C1 segment of cervical spinal cord (tissue), 14 donors: ENCODE results near the gene ZNF778.

Experiments used
- DNase-seq, 14 donors: peaks; one replicate each; lab custom pipeline; 2025; lab: John Stamatoyannopoulos, UW

Gene ZNF778

DNA sequence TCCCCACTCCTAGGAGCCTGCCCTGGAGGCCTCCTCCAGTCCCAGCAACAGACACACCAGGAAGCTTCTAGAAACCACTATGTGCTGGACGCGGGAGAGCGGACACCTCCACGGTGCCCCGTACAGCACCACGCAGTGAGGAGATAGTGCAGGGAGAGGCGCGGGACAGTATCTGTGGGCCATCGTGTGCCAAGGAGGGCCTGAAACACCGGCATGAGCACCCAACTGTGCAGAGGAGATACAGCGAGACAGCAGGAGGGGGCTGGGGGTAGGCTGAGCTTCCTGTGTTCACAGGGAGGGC is 57.7 kb downstream of the ZNF778 start:
- DNase-seq: no peak

DNA sequence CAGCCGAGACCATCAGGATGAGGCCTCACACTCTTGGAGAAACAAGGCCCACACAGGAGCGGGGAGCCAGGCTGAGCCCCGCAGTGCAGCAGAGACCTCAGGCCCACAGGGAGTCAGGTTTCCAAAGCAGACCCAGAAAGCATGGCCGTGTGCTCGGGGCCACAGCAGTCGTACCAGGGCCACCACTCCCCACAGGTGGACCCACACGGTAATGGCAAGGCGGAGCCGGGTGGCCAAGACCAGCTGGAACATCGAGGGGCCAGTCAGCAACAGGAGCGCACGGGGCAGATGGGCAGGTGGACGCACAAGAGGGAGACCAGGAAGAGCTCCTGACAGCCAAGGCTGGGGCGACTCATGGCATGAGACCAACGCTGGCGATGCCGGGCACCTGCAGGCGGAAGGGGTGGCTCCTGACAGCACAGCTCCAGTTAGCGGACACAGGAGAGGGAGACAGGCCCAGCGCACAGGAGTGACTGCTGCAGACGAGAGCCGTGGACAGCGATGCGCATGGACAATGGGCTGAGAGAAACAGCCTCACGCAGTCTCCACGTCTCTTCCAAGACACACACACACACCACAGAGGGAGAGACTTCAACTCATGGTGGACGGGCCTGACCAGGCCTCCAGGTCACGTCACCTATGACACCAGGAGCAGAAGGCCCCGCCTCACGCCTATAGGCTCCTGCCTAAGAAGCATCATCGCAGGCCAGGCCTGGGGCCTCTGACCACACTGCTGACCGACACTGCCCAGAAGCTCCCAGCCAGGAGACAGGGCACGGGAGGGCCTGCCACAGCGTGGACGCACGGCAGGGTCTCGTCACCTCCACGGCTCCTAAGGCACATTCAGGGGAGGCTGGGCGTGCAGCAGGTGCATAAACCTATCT is 58.6 kb downstream of the ZNF778 start:
- DNase-seq: peak in 1 of 14 donors; percentile 60

DNA sequence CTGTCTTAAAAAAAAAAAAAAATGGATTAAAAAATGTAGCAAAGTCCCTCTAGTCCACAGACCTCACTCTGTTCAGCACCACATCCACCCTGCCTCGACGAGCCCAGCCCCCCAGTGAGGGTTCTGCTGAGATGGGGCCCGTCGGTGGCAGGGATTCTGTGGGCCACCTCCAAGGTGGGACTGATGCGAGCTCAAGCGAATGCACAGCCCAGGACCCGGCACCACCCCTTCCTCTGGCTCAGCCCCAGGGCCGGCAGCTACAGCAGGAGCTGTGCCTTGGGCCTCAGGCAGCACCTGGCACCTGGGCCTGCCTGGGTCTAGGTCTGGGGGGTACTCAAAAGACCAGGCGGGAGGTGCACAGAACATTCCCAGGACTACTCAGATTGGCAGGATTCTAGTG is 59.5 kb downstream of the ZNF778 start:
- no peak for DNase-seq

DNA sequence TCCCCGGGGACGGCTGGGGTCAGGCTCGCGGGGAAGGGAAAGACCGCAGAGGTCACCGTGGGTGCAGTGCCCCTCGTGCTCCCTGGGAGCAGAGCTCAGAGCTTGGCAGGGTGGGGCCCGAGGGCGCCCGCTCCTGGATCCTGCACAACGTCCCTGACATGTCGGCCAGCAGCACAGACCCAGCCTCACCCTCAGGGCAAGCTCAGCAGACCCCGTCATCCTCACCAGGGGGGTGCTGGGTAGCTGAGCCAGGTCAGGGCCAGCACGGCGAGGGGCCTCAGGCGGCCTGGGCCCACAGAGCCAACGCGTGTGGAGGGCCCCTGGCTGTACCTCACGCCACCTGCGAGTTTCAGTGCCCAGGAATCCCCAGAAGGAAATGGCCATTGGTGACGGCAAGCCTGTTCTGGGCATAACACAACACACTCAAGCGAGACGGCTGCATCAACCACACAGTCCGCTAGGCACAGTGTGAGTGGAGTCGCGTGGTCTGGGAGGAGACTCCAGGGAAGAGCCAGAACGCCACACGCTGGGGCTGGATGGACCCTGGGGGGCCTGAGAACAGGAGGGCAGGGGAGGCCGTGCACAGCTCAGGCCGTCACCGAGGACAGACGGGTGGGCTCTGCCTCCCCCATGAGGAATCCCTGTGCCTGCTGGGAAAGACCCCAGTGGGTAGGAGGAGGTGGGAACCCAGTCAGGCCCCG is 60.3 kb downstream of the ZNF778 start:
- DNase-seq: no peak

DNA sequence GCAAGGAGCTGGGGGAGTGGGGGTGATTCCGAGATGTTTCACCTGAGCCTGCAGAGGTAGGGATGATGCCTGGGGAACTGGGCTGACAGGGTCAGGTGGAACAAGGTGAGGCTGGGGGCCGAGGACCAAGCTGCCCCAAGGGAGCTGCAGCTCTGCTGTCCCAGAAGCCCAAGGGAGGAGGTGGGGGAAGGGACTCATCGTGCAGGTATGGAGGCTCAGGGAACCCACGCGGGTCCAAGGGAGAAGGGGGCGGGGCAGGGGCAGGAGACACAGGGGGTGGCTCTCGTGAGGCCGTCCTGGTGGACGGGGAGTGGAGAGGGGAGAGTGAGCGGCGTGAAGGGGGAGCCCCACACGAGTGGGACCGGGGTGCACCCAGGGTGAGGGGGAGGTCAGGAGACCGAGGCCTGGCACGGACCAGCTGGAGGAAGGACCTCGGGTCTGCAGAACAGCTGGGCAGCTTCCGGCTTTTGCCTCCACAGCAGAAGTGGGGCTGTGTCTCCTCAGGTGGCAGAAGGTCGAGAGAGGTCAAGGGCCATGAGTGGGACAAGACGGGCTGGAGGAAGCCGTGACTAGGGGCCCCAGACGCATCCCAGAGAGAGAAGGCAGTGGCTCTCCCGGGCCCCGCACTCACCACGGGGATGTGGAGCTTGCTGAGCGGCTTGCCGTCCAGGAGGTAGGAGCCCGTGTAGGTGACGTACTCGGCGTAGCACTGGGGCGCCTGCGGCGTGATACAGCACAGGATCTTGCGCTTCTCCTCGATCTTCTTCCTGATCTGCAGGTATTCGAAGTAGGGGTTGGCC is 61.1 kb downstream of the ZNF778 start:
- no peak for DNase-seq

DNA sequence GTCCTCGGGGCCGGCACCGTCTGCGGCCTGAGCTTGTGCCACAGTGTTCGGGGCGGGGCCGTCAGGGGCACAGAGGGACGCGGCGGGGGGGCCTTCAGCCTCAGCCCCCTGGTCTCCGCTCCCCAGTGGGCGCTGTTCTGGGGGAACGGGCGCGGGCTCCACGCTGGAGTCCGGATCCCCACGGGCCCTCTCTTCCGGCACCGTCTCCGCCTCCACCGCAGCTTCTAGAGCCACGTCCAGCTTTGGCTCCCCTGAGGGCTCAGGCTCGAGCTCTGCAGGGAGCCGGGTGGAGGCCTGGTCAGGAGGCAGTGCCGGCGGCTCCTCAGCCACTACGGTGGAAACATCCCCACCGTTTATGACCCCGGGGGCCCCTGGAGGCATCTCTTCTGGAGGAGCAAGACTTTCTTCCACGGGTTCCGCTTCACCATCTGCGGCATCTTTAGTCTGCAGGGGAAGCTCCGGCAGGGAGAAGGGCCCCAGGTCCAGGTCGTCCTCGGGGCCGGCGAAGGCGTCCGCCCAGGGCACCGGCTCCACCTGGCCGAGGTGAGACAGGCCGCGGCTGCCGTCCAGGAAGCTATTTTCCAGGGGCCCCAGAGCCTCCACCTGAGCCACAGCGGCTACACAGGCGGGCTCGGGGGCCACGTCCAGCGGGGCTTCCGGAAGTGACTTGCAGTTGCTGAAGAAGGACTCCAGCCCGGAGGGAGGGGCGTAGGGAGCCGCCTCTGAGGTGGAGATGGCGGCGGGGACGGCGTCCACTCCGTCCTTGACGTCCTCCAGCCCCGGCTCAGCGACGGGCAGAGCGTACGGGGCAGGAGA is 62.4 kb downstream of the ZNF778 start:
- DNase-seq: no peak

DNA sequence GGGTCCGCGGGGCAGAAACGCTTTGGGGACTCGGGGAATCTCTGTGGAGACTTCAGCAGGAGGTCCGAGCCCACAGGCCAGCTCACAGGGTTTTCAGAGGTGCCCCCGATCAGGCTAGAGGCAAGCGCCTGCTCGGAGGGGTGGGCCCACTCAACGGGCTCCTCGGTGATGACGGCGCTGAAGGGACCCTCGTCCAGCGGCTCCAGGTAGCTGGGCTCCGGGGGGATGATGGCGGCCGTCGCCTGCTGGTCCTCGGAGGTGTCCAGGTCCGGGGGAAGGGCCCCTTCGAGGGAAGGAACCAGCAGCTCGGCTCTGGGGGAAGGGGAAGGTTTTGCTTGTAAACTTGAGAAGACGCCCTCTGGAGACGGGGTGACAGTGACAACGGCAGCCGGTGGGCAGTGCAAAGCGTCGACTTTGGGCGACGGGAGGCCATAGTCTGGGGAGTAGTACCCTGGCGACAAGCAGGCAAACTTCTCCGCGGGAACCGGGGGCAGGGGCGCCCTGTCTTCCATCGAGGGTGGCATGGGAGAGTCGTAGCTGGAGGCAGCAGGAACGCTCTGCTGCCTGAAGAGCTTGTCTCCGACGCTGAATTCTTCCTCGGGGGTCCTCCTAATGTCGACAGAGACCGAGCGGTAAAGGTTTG is 63.2 kb downstream of the ZNF778 start:
- DNase-seq: no peak

DNA sequence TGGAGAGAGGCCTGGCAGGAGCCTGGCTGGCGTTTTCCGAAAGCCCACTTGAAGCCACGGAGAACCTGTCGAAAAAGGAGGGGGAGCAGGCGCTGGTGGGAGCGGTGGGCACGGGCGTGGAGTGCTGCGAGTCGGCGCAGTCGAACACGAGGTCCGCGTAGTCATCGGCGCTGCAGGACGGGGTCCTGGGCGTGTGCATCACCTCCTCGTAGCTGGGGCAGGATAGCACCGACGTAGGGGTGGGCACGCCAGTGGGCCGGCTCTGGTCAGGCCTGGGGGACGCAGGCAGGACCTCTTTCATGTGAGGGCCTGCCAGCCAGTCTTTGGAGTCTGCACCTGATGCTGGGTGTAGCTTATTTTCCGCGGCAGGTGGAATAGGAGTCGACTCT is 63.7 kb downstream of the ZNF778 start:
- DNase-seq: no peak

DNA sequence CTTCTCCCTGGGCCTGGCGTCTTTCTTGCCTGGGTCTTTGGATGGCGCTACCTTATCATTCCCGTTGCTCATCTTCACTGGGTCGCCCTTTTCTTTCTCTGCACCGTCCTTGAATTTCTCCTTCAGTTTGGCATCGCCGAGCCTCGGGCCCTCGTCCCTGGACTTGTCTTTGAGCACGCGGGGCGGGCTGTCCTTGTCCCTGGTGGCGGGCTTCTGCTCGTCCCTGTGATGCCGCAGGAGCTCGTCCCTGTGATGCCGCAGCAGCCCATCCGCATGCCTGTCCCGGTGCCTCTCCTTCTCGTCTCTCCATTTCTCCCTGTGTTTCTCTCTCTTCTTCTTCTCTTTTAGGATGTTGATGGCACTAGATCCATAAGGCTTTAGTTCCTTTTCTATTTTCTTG is 64.3 kb downstream of the ZNF778 start:
- no peak for DNase-seq

DNA sequence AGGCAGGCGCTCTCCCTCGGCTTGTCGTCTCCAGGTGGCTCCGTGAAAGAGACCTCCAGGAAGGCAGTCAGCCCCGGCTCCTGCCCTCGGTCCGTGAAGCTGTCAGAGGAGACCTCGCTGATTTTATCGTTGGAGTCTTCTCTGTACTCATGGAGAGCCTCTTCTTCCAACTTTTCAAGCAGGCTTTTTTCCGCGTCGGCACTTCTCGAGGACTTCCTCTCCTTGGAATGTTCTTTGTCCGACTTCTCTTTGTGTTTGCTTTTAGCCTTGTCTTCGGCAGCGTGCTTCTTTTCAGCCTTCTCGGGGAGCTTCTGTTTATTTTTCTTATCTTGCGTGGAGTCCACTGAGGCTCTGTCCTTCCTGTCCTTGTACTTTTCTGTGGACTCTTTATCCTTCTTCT is 65.0 kb downstream of the ZNF778 start:
- DNase-seq: no peak

DNA sequence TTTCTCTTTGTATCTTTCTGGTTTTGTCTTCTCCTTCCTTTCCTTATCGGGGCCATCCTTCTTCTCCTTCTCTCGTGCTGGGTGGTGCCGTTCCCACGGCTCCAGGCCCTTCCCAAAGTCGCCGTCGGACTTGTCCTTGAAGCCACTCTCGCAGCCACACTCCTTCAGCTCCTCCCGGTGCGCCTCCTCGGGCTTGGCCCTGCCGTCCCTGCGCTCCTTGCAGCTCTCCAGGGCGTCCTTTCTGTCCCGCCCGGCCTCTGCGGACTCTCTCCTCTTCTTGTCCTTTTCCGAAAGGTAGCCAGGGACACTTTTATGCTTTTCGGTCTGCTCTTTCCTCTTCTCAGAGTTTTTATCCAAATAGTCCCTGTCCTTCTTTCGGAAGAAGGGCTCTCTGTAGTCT is 65.9 kb downstream of the ZNF778 start:
- no peak for DNase-seq

DNA sequence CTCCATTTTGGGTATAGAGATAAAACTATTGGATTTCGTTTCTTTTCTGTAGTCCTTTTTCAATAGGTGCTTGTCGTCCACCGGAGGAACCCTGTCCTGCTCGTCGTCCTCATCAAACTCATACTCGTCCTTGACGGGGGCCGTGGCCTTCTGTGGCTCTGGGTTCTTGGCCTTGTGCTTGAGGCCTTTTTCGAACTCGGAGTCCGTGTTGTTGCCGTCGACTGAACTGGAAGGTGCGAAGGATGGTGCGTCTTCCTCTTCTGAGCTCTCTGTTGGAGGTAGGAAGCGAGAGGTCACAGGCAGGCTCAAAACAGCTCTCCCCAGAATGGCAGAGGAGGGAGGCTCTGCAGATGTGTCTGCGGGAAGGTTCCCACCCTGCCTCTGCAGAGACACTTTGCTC is 67.9 kb downstream of the ZNF778 start:
- DNase-seq: no peak

DNA sequence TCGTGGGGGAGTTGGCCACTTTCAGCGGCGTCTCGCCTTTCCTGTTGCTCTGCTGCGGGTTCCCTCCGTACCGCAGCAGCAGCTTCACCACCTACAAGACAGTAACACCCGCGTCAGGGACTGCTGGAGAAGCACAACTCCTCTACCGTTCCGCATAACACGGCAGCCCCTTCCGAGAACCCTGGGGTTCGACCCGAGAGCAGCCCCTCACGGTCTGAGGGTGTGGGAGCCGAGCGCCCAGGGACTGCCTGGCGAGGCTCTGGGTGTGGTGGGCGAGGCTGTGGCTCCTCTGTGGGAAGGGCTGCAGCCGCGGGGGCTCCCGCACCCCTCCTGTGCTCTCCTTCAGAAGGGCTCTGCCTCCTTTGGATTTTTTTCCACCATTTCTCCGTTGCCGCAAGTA is 68.6 kb downstream of the ZNF778 start:
- no peak for DNase-seq
